Measurements from ENCODE around the gene UBL4A. TPM values are rescaled to one million over a fixed set of nuclear protein-coding genes. Genes with fewer than 3 reads are reported as not detected.

Gene UBL4A
- polyA plus RNA-seq, 1 of the 3 experiments (the other 2 are of a cell fraction) = 27.8 TPM

GRCh38 chrX:154530286-154530685, 43.9 kb upstream of the UBL4A start:
- Histone ChIP-seq H3K79me2 (ENCODE audit: insufficient read depth) (no peaks in the 10 kb centered on the region), H2AFZ (ENCODE audit: low read depth) (no peak overlapping the region), H3K4me2 (no peak overlapping the region), H3K9me2 (no peaks in the 10 kb centered on the region), H3K36me3 (replicated peaks in 1 of 2; ENCODE audit: control insufficient read depth in 1 of 2, insufficient read depth in 2 of 2, low read length in 1 of 2) (peaks cover 0 to 20% of the 10 kb centered on the region in 2 experiments), H3K4me1 (ENCODE audit: control insufficient read depth in 1 of 2, insufficient read depth in 2 of 2, low read depth in 1 of 2, low read length in 1 of 2) (peaks cover 4 to 7% of the 10 kb centered on the region in 2 experiments; a peak in 2 of 4 replicates), H3K27me3 (ENCODE audit: insufficient read depth) (peaks cover 7% of the 10 kb centered on the region; the same call in 1 of the 2 replicates), H3K27ac (ENCODE audit: low read depth in 2 of 2, low read length in 1 of 2) (no peak overlapping the region), H4K20me1 (ENCODE audit: insufficient read depth) (no peaks in the 10 kb centered on the region), H3K9me3 (no peaks in the 10 kb centered on the region), H3F3A (replicated peaks; ENCODE audit: insufficient read depth) (peaks cover 4% of the 10 kb centered on the region), H3K9ac (no peak overlapping the region), H3K4me3 (ENCODE audit: low read depth in 2 of 2, low read length in 1 of 2) (no peak overlapping the region)
- no peak for DNase-seq
- TF ChIP-seq FOXM1 (IDR thresholded peaks at IDR 0.05; ENCODE audit: low read depth) = no peak
- no peak for TF ChIP-seq TCF12 (IDR thresholded peaks at IDR 0.05)
- TF ChIP-seq NFIC (IDR thresholded peaks at IDR 0.05; ENCODE audit: borderline replicate concordance) = no peak
- no peak for TF ChIP-seq EP300 (IDR thresholded peaks at IDR 0.05; ENCODE audit: borderline replicate concordance in 1 of 2, low read depth in 1 of 2, low read length in 1 of 2)
- no peak for TF ChIP-seq EZH2phosphoT487 (IDR thresholded peaks at IDR 0.05; ENCODE audit: borderline replicate concordance, low read depth)
- TF ChIP-seq, protein P1, sequence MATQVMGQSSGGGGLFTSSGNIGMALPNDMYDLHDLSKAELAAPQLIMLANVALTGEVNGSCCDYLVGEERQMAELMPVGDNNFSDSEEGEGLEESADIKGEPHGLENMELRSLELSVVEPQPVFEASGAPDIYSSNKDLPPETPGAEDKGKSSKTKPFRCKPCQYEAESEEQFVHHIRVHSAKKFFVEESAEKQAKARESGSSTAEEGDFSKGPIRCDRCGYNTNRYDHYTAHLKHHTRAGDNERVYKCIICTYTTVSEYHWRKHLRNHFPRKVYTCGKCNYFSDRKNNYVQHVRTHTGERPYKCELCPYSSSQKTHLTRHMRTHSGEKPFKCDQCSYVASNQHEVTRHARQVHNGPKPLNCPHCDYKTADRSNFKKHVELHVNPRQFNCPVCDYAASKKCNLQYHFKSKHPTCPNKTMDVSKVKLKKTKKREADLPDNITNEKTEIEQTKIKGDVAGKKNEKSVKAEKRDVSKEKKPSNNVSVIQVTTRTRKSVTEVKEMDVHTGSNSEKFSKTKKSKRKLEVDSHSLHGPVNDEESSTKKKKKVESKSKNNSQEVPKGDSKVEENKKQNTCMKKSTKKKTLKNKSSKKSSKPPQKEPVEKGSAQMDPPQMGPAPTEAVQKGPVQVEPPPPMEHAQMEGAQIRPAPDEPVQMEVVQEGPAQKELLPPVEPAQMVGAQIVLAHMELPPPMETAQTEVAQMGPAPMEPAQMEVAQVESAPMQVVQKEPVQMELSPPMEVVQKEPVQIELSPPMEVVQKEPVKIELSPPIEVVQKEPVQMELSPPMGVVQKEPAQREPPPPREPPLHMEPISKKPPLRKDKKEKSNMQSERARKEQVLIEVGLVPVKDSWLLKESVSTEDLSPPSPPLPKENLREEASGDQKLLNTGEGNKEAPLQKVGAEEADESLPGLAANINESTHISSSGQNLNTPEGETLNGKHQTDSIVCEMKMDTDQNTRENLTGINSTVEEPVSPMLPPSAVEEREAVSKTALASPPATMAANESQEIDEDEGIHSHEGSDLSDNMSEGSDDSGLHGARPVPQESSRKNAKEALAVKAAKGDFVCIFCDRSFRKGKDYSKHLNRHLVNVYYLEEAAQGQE (IDR thresholded peaks at IDR 0.05; ENCODE audit: low read depth, low read length) = no peak
- no peak for TF ChIP-seq GATA2 (CRISPR knock-in tag; IDR thresholded peaks at IDR 0.05)
- TF ChIP-seq POLR2AphosphoS5 (IDR thresholded peaks at IDR 0.05; ENCODE audit: low read depth, low read length) = no peak
- no peak for TF ChIP-seq RFX5 (IDR thresholded peaks at IDR 0.05; ENCODE audit: low read length)
- POLR2A ChIA-PET = no interaction called here
- WGBS (ENCODE audit: low lambda C conversion rate) = 59% methylated on average over 11 of the region's 11 CpGs
- CTCF ChIA-PET = interaction anchor here (1.3 kb wide), 1 partner anchor 131 kb away, joined by 3 read pairs; no protein-coding TSS in a partner anchor

GRCh38 chrX:154529206-154529612, 42.8 kb upstream of the UBL4A start:
- H3K27ac ChIP-seq (ENCODE audit: low read depth in 2 of 2, low read length in 1 of 2) = no peak overlapping the region
- H2AFZ ChIP-seq (ENCODE audit: low read depth) = no peak overlapping the region
- 36% methylated on average over 6 of the region's 6 CpGs for WGBS (ENCODE audit: low lambda C conversion rate)
- no peak overlapping the region for H3K4me2 ChIP-seq
- no peak for DNase-seq
- ChIA-PET CTCF (no interaction called here), POLR2A (no interaction called here)
- peaks cover 3 to 4% of the 10 kb centered on the region in 2 experiments; a peak in 2 of 4 replicates for H3K4me1 ChIP-seq (ENCODE audit: control insufficient read depth in 1 of 2, insufficient read depth in 2 of 2, low read depth in 1 of 2, low read length in 1 of 2)
- H3K9me2 ChIP-seq = no peaks in the 10 kb centered on the region
- H3K36me3 ChIP-seq (replicated peaks in 1 of 2; ENCODE audit: control insufficient read depth in 1 of 2, insufficient read depth in 2 of 2, low read length in 1 of 2) = peaks cover 0 to 16% of the 10 kb centered on the region in 2 experiments
- H3K27me3 ChIP-seq (ENCODE audit: insufficient read depth) = peaks cover 7% of the 10 kb centered on the region; the same call in 1 of the 2 replicates
- H3K9me3 ChIP-seq = no peaks in the 10 kb centered on the region
- no peaks in the 10 kb centered on the region for H4K20me1 ChIP-seq (ENCODE audit: insufficient read depth)
- no peak overlapping the region for H3K9ac ChIP-seq
- H3K4me3 ChIP-seq (ENCODE audit: low read depth in 2 of 2, low read length in 1 of 2) = no peak overlapping the region
- TF ChIP-seq SMC3 (IDR thresholded peaks at IDR 0.05; ENCODE audit: low read depth, low read length) = no peak
- no peak for TF ChIP-seq CHD2 (IDR thresholded peaks at IDR 0.05; ENCODE audit: low read length, partially characterized antibody)
- peaks cover 4% of the 10 kb centered on the region for H3F3A ChIP-seq (replicated peaks; ENCODE audit: insufficient read depth)
- no peaks in the 10 kb centered on the region for H3K79me2 ChIP-seq (ENCODE audit: insufficient read depth)
